ENCODE measurements around the gene GALK1.

DNA sequence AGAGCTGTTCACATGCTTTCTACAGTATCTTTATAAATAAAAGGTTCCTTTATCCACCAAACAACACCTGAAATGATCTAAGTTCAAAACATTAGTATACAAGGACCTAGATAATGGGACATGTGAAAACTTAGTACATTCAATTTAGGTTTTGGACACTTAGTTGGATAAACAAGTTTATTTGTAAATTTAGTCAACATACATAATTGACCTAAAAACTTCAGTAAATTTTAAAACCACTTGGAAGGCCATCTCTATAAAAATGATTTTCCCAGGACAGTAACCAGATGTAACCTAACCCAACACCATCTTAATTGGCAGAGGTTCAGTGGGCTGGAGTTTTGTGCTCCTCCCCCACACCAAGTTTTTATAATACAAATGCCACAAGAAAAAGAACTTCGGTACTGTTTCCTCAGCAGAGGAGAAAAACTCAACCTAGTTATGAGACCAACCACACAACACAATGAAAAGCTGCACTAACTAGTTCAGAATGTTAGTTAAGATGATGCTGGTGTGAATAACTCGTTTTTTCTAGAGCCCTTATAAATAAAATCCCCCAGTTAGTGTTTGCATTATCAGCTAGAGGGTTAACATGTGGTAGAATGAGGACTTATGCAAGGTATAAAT is 12.4 kb upstream of the GALK1 start:
- no peak for TF ChIP-seq POLR2A (IDR thresholded peaks at IDR 0.05)
- TF ChIP-seq, protein P1, sequence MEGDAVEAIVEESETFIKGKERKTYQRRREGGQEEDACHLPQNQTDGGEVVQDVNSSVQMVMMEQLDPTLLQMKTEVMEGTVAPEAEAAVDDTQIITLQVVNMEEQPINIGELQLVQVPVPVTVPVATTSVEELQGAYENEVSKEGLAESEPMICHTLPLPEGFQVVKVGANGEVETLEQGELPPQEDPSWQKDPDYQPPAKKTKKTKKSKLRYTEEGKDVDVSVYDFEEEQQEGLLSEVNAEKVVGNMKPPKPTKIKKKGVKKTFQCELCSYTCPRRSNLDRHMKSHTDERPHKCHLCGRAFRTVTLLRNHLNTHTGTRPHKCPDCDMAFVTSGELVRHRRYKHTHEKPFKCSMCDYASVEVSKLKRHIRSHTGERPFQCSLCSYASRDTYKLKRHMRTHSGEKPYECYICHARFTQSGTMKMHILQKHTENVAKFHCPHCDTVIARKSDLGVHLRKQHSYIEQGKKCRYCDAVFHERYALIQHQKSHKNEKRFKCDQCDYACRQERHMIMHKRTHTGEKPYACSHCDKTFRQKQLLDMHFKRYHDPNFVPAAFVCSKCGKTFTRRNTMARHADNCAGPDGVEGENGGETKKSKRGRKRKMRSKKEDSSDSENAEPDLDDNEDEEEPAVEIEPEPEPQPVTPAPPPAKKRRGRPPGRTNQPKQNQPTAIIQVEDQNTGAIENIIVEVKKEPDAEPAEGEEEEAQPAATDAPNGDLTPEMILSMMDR (IDR thresholded peaks at IDR 0.05 in 4 of 5, conservative IDR thresholded peaks at IDR 0.05 in 1 of 5) = no peak

All from gastrocnemius medialis (tissue), 4 donors.